ENCODE results near the gene DDX39A.

DDX39A gene

GRCh38 chr19:14433554-14434501, 14.7 kb upstream of the DDX39A start:
- peak; percentile 42 for DNase-seq

DNA sequence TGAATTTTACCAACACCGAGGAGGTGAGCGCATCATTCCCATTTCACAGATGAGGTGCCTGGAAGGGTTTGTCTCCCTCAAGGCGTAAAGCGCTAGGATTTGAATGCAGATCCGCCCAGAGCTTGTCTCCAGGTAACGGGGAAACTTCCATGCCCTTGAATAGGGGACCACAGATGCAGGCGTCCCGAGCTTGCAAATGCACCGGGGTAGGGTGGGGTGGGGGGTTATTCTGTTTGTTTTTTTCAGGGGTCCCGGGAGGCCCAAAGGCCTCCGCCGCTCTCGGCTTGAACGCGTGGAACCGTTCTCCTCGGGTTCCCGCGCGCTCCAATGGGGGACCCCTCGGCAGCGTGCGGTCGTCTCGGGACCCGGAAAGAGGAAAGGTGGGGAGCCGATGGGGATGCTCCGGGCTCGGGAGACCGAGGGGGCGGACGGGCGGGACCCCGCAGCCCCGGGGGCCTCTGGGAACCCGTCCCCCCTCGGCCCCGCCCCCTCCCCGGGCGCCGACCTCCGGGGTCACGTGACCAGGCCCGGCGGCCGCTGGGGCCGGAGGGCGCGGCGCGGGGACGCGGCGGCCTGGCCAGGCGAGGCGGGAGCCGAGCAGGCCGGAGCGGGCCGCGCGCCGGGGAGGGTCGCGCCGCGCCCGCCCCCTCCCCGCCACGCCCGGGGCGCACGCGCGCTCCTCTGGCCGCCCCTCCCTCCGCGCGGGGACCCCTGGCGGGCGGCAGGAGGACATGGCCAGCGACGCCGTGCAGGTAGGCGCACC, 13.8 kb upstream of the DDX39A start, which contains the start of gene PKN1:
Gene PKN1 (plus strand): TSS at position 516 of the 763 bp plus-strand sequence. CDS start 216 bp downstream, at position 732.
- DNase-seq: peak; percentile 70

DNA sequence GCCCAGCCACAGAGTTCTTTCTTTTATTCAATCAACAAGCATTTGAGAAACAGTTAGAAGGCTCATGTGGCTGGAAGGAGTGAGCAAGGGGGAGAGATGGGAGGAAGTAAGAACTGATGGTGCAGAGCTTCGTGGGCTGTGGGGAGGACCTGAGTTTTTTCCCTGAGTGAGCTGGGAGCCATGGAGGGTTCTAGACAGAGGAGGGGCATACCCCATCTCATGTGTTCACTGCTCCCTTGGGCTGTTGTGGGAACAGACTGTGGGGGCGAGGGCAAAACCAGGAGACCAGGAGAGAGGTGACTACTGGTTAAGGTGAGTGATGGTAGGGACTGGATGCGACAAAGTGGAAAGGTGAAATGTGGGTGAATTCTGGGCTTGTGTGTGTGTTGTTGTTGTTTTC, 11.6 kb upstream of the DDX39A start:
- no peak for DNase-seq

DNA sequence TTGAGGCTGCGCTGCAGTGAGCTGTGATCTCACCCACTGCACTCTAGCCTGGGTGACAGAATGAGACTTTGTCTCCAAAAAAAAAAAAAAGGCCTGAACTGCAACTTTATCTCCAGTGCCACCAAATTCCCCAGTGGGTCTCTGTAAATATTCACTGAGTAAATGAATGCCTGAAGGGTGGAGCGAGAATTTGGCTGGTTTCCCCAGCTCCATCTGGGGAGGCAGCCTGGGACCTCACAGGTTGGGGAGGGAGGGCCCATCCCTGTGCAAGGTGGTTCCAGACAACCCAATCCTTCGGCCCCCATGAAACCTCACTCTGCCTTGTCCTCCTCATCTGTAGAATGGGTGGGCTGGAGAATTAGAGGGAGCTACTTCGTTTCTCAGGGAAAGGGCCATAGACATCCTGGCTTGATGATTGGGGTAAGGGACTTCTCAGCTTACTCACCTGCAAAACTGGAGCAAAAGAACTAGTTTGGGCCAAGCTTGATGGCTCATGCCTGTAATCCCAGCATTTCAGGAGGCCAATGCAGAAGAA, 9.8 kb upstream of the DDX39A start:
- no peak for DNase-seq

- DNase-seq: no peak
Observed at GRCh38 chr19:14427461-14427860, 8.3 kb upstream of the DDX39A start.

DNA sequence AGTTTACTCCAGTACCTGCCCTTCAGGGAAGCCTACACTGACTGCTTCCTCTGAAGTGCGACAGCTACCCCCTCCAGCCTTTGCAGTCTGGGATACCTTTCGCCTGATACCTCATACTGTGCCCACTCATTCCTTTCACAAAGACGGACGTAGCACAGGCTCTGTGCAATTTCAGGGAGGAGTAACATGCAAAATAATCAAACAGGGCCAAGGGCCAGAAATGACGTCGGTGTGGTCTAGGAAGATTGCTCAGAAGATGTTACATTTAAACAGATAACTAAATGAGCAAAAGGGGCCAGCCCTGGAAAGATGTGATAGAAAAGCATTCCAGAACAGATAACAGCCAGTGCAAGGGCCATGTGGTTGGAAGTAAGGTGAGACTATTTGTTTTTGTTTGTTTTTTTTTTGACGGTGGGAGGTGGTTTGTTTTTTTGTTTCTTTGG, 6.6 kb upstream of the DDX39A start:
- peak; percentile 80 for DNase-seq

- peak; percentile 89 for DNase-seq
Observed at GRCh38 chr19:14418856-14419105, 360 bp downstream of the DDX39A start.

DNA sequence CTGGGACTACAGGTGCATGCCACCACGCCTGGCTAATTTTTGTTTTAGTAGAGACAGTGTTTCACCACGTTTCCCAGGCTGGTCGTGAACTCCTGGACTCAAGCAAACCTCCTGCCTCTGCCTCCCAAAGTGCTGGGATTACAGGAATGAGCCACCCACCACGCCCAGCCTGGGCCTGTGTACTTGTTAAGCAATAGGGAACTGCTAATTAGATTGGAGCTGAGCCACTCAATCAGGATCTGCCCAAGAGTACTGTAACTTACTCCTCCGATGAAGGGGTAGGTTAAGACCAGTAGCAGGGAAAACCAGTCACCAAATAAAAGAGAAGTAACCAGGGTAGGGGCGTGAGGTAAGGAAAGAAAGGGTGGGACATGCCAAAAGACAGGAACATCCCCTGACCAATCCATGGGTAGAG, 2.3 kb downstream of the DDX39A start:
- DNase-seq: no peak

GRCh38 chr19:14414926-14415690, 4.0 kb downstream of the DDX39A start:
- DNase-seq: no peak

DNA sequence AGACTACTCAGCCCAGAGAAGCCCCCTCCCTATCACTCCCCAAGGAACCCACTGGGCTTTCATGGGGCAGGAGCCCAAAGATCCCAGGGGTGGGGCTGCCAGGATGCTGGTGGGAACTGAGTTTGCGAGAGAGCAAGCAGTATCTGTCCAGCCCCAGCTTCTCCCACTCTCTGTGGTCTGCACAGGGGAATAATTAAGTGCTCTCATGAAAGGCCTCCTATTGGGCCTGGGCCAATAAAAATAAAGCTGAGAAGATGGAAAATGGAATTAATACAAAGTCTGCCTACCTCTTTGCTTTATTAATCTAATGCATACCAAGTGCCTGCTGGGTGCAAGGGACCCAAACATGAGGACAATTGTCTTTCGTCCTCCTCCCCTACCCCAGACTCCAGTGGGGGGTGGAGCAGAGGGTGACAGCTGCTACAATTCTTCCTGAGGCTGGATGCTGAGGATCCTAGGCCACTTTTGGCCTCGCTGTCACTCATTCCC, 5.4 kb downstream of the DDX39A start:
- no peak for DNase-seq

- DNase-seq: no peak
Observed at GRCh38 chr19:14412996-14413692, 6.0 kb downstream of the DDX39A start.

DNA sequence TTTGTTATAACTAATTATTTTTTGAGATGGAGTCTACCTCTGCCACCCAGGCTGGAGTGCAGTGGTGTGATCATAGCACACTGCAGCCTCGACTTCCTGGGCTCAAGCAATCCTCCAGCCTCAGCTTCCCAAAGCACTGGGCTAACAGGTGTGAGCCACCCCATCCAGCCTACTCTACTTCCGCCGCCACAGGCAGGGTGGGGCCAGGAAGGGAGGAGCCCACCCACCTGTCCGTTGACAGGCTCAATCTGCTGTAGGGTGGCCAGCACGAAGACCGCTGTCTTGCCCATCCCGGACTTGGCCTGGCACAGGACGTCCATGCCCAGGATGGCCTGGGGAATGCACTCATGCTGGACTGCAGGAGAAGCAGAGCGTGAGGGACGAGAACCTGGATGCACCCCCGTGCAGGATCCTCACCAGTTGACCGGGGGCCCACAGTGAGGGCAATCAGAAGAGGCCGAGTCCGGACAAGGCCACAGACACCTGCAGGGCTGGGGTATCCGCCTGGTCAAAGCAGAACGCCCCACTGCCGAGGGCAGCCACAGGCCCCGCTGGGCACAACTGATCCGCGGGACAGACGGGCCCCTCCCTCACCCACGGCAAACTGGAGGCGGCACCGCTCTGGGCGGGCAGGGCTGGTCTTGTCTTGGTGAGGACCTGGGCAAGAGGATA, 6.7 kb downstream of the DDX39A start:
- no peak for DNase-seq

- DNase-seq: no peak
Observed at GRCh38 chr19:14411938-14412245, 7.2 kb downstream of the DDX39A start.

DNA sequence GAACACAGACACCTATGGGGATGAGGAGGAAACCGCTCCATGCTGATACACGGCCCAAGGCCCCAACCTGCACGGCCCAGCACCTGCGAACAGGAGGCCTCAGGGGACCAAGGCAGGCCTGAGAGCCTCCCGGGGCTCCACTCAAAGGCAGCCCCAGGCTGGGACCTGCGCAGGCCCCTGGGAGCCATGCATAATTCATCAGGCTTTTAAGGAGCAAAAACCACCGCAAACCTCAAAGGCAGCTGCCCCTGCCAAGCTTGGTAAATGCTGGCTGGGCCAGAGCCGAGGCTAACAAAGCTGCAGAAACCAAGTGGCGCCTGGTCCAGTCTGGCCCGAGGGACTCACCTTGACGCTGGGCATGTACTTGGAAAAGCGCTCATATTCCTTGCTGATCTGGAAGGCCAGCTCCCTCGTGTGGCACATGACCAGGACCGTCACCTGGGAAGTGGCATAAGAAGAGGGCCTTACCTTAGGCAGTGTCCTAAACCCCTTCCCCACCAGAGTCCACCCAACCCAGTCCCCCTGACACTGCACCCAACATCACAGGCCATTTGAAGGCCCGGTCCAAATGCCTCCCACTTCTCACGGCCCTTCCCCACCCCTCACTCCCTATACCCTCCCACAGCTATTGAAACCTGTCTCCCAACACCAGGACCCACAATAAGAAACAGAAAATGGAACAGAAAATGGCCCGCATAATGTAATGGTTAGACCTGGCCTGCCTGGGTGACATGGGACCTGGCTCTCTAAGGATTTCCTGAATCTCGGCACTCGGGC, 7.8 kb downstream of the DDX39A start:
- DNase-seq: no peak

- no peak for DNase-seq
Observed at GRCh38 chr19:14410091-14411051, 8.8 kb downstream of the DDX39A start.

DNA sequence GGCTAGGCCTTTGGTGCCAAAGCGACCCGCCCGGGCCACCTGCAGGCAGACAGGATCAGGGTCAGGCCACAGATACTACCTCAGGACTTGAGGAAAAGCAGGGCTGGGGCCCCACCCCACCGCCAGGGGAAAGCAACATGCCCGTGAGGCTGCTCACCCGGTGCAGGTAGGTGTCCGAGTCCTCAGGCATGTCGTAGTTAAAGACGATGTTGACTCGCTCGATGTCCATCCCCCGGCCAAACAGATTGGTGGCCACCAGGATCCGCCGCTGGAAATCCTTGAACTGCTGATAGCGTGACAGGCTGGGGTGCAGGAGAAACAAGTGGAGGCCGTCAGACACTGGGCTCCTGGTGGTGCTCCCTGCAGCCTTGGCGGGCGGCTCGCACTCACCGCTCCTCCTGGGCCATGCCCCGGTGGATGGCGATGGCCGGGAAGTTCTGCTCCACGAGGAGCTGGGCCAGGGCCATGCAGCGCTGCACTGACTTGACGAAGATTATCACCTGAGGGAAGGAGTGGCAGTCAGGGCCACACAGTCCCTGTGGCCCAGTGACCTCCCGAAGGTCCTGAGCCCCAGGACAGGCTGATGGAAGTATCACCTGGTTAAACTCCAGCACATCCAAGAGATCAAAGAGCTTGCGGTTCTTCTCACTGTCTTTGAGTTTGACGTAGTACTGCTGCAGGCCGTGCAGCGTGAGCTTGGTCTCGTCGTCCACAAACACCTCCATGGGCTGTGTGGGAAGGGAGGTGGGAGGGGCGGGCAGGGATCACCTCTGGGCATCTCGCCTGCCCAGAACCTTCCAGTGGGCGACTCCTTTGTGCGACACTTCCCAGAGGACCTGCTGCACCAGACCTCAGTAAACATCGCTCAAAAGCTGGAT, 9.8 kb downstream of the DDX39A start:
- no peak for DNase-seq

DNA sequence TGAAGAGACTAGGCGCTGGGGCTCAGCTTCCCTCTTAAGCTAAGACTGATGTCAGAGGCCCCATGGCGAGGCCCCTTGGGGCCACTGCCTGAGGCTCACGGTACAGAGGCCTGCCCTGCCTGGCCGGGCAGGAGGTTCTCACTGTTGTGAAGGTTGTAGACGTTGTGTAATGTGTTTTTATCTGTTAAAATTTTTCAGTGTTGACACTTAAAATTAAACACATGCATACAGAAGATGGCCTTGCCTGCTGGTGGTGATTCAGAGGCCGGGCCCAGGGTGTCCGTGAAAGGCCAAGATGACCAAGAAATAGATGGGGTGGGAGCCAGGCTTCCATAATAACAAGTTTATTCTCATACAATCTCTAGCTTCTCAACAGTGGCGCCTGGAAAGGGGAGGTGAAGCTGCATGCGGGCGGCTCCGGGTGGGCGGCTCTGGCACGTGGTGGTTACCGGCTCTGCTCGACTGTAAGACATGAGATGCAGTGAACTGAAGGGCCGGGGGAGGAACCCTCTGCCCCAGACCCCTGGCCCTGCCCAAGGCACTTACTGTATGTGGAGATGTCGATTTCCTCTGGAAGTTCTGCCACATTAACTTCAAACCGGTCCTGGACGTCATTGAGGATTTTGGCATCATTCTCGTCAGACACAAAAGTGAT, 10.5 kb downstream of the DDX39A start:
- DNase-seq: no peak

Data from hematopoietic multipotent progenitor cell treated with erythropoietin and hydrocortisone succinate and interleukin-3 and kit ligand, for 6 days (in vitro differentiated cells).